Fibroblast of the aortic adventitia (primary cell): ENCODE data around the gene ZNF761. TPM values are rescaled to one million over a fixed set of nuclear protein-coding genes. Genes with fewer than 3 reads are reported as not detected.
"Not testable (repeated sequence)": the region's sequence is repeated elsewhere in the genome, so short reads cannot be mapped to it uniquely, and the experiment has no call there.

ENCODE experiments used
- DNase-seq: peaks from one replicate; pipeline ENCODE4 v3.0.0-alpha.2; 2010; ENCODE audit warnings: low read depth
- H3K4me3 ChIP-seq: 2 replicates; pipeline ENCODE4 v1.5.1; 2011; ENCODE audit warnings: low read depth, mild to moderate bottlenecking, control low read depth, low read length, moderate library complexity
- CTCF ChIP-seq: IDR thresholded peaks from 2 replicates; pipeline ENCODE4 v1.5.1; 2011; ENCODE audit warnings: mild to moderate bottlenecking, low read length, control low read depth, inconsistent platforms; ENCODE audit not compliant: insufficient read depth
- small RNA-seq: library from RNA; depleted of rRNA; stranded (forward); fragments of <200 nt; gene quantifications from one replicate; pipeline ENCODE3, GENCODE V24; 2012
- total RNA-seq: library from RNA; depleted of rRNA; stranded (reverse); fragments of >200 nt; gene quantifications from 2 replicates; pipeline ENCODE4 v1.2.3, GENCODE V29; 2012; ENCODE audit warnings: low replicate concordance

Gene ZNF761
- total RNA-seq, 1 donor, result 10.8 TPM

- DNase-seq, result no peak
- no peak for TF ChIP-seq CTCF
- no peak overlapping the region for H3K4me3 ChIP-seq
Measured at GRCh38 chr19:53485046-53486004, 53.5 kb downstream of the ZNF761 start.

GRCh38 chr19:53492153-53492552 is 60.4 kb downstream of the ZNF761 start:
- TF ChIP-seq CTCF, result no peak
- no peak for DNase-seq
- H3K4me3 ChIP-seq, result no peak overlapping the region

GRCh38 chr19:53497311-53498023 is 65.7 kb downstream of the ZNF761 start:
- not testable (repeated sequence) for H3K4me3 ChIP-seq, DNase-seq

- not testable (repeated sequence) for DNase-seq, H3K4me3 ChIP-seq
Measured at GRCh38 chr19:53498024-53498395, 66.2 kb downstream of the ZNF761 start.

GRCh38 chr19:53503151-53503550 is 71.4 kb downstream of the ZNF761 start:
- H3K4me3 ChIP-seq, DNase-seq: not testable (repeated sequence)

- not testable (repeated sequence) for H3K4me3 ChIP-seq, DNase-seq
Measured at GRCh38 chr19:53503671-53504364, 72.0 kb downstream of the ZNF761 start.

GRCh38 chr19:53504365-53504703 is 72.5 kb downstream of the ZNF761 start:
- H3K4me3 ChIP-seq, result peak overlapping the region; percentile 31
- not testable (repeated sequence) for DNase-seq

GRCh38 chr19:53504885-53505284 is 73.1 kb downstream of the ZNF761 start:
- no peak overlapping the region for H3K4me3 ChIP-seq
- TF ChIP-seq CTCF, result no peak
- no peak for DNase-seq

GRCh38 chr19:53506728-53507127 is 74.9 kb downstream of the ZNF761 start:
- DNase-seq, result no peak
- no peak overlapping the region for H3K4me3 ChIP-seq
- no peak for TF ChIP-seq CTCF

Small RNAs within 50 kb of the gene (small RNA-seq; reads per million reads assigned to genes)
- not detected for gene RPL39P36

Other genes starting within 250 kb of the ZNF761 start
- gene ZNF665, start 238.6 kb upstream of the ZNF761 start, total RNA-seq, result 2.4 and 2.9 TPM in 2 replicates
- gene ZNF677, start 177.1 kb upstream of the ZNF761 start, total RNA-seq, result 19.0 and 37.9 TPM in 2 replicates
- not detected in 2 replicates for gene VN1R2, start 173.7 kb upstream of the ZNF761 start, total RNA-seq
- gene VN1R4, start 164.3 kb upstream of the ZNF761 start, total RNA-seq, result not detected in 2 replicates
- 5.6 and 10.2 TPM in 2 replicates for gene ZNF845, start 98.2 kb upstream of the ZNF761 start, total RNA-seq
- gene ZNF525, start 66.3 kb upstream of the ZNF761 start, total RNA-seq, result 3.9 and 5.5 TPM in 2 replicates
- 3.9 and 11.5 TPM in 2 replicates for gene ZNF765, start 36.8 kb upstream of the ZNF761 start, total RNA-seq
- gene ZNF813, start 35.7 kb downstream of the ZNF761 start, total RNA-seq, result 2.5 and 4.0 TPM in 2 replicates
- 10.6 and 11.4 TPM in 2 replicates for gene ZNF331, start 106.2 kb downstream of the ZNF761 start, total RNA-seq
- gene DPRX, start 200.0 kb downstream of the ZNF761 start, total RNA-seq, result not detected in 2 replicates